CD14-positive monocyte (primary cell): ENCODE results near the gene HNF1B. TPM values are rescaled to one million over a fixed set of nuclear protein-coding genes. Genes with fewer than 3 reads are reported as not detected.

Experiments used
- DNase-seq, 3 donors: peaks; one replicate each; pipeline ENCODE4 v3.0.0-alpha.2; 2011 to 2022
- H2AFZ ChIP-seq: 2 replicates; pipeline ENCODE4 v1.6.0; 2012; ENCODE audit warnings: mild to moderate bottlenecking, low read depth, low read length, inconsistent platforms; ENCODE audit not compliant: insufficient read depth, poor library complexity, severe bottlenecking
- H3K27ac ChIP-seq, 2 donors: 1 replicate in 1 of 2; 2 replicates in 1 of 2; pipeline ENCODE4 v1.5.1; 2012 to 2013; ENCODE audit warnings: low read length in 2 of 2, control low read depth in 1 of 2, inconsistent platforms in 1 of 2, low read depth in 1 of 2, mild to moderate bottlenecking in 1 of 2
- H3K27me3 ChIP-seq, 2 donors: one replicate each; pipeline versions ENCODE4 v1.6.0 to v1.6.1; 2011 to 2013; ENCODE audit warnings: low read length in 2 of 2; ENCODE audit not compliant: control insufficient read depth in 2 of 2, insufficient read depth in 2 of 2
- H3K36me3 ChIP-seq, 2 donors: replicated peaks in 1 of 2; 1 replicate in 1 of 2; 2 replicates in 1 of 2; pipeline versions ENCODE4 v1.5.1 to v1.6.1; 2012 to 2013; ENCODE audit warnings: low read length in 2 of 2, control low read depth in 1 of 2, inconsistent platforms in 1 of 2, mild to moderate bottlenecking in 1 of 2; ENCODE audit not compliant: insufficient read depth in 2 of 2, control insufficient read depth in 1 of 2
- H3K4me1 ChIP-seq, 2 donors: 1 replicate in 1 of 2; 2 replicates in 1 of 2; pipeline versions ENCODE4 v1.5.1 to v1.6.1; 2012 to 2013; ENCODE audit warnings: low read length in 2 of 2, control low read depth in 1 of 2, inconsistent platforms in 1 of 2, mild to moderate bottlenecking in 1 of 2, moderate library complexity in 1 of 2; ENCODE audit not compliant: insufficient read depth in 2 of 2, control insufficient read depth in 1 of 2
- H3K4me2 ChIP-seq: replicated peaks from 2 replicates; pipeline ENCODE3; 2012; ENCODE audit warnings: low read length, moderate library complexity, mild to moderate bottlenecking; ENCODE audit not compliant: poor library complexity, severe bottlenecking; ENCODE audit errors: extremely low read depth
- H3K4me3 ChIP-seq, 3 experiments: fragments of 200-600 bp in 1 of 3; sonication (generic) in 1 of 3; replicated peaks in 1 of 3; 1 replicate in 2 of 3; 2 replicates in 1 of 3; pipeline ENCODE4 v1.5.1; 2011 to 2013; ENCODE audit warnings: low read length in 3 of 3, mild to moderate bottlenecking in 3 of 3, control low read depth in 2 of 3, low read depth in 2 of 3, inconsistent platforms in 1 of 3, moderate library complexity in 1 of 3
- H3K79me2 ChIP-seq: 2 replicates; pipeline ENCODE4 v1.6.0; 2012; ENCODE audit warnings: mild to moderate bottlenecking, control low read depth, inconsistent platforms, low read length, moderate library complexity; ENCODE audit not compliant: insufficient read depth
- H3K9ac ChIP-seq: 2 replicates; pipeline ENCODE4 v1.6.0; 2017; ENCODE audit warnings: low read length, mild to moderate bottlenecking; ENCODE audit not compliant: insufficient read depth, poor library complexity, severe bottlenecking
- H3K9me3 ChIP-seq, 2 donors: replicated peaks in 1 of 2; 1 replicate in 1 of 2; 2 replicates in 1 of 2; pipeline versions ENCODE4 v1.5.1 to v1.6.1; 2012 to 2013; ENCODE audit warnings: low read length in 2 of 2, control low read depth in 1 of 2; ENCODE audit not compliant: control insufficient read depth in 1 of 2, insufficient read depth in 1 of 2
- H4K20me1 ChIP-seq: 2 replicates; pipeline ENCODE4 v1.6.0; 2012; ENCODE audit warnings: mild to moderate bottlenecking, low read length, control low read depth, moderate library complexity; ENCODE audit not compliant: insufficient read depth
- H3K27ac Mint-ChIP-seq, 7 donors: one replicate each; pipeline ENCODE4 v1.8.0; 2020; ENCODE audit warnings: mild to moderate bottlenecking in 7 of 7, mixed read lengths in 7 of 7, moderate library complexity in 6 of 7, inconsistent platforms in 2 of 7
- H3K27me3 Mint-ChIP-seq, 3 donors: one replicate each; pipeline ENCODE4 v1.8.0; 2021 to 2022; ENCODE audit warnings: low read depth in 3 of 3, mild to moderate bottlenecking in 3 of 3, mixed read lengths in 3 of 3, moderate library complexity in 3 of 3, inconsistent platforms in 1 of 3
- H3K36me3 Mint-ChIP-seq, 2 donors: one replicate each; pipeline ENCODE4 v1.8.0; 2020; ENCODE audit warnings: mixed read lengths in 2 of 2, inconsistent platforms in 1 of 2, mild to moderate bottlenecking in 1 of 2
- H3K4me1 Mint-ChIP-seq: one replicate; pipeline ENCODE4 v1.8.0; 2020; ENCODE audit warnings: mild to moderate bottlenecking, mixed read lengths
- H3K4me3 Mint-ChIP-seq, 2 donors: one replicate each; pipeline ENCODE4 v1.8.0; 2020; ENCODE audit warnings: mild to moderate bottlenecking in 2 of 2, mixed read lengths in 2 of 2, moderate library complexity in 1 of 2
- H3K9me3 Mint-ChIP-seq, 7 donors: one replicate each; pipeline ENCODE4 v1.8.0; 2020 to 2022; ENCODE audit warnings: mixed read lengths in 7 of 7, mild to moderate bottlenecking in 6 of 7, moderate library complexity in 6 of 7, inconsistent platforms in 2 of 7
- WGBS: methylation state at CpG from one replicate; pipeline ENCODE4 v1.1.5; 2013; ENCODE audit warnings: missing lambda C conversion rate; ENCODE audit not compliant: insufficient coverage; 5-methylcytosine and 5-hydroxymethylcytosine counted together
- intact Hi-C, 2 donors: fragments of 100-400 bp; cut with micrococcal nuclease; formaldehyde crosslinking; loops; one replicate each; pipeline versions ENCODE4 v1.15.0 to v1.15.1; 2023
- polyA plus RNA-seq, 3 donors: library from polyadenylated mRNA; depleted of rRNA in 1 of 3; unstranded in 2 of 3; stranded (reverse) in 1 of 3; fragments of 300-500 nt in 2 of 3; fragments of >200 nt in 1 of 3; fragmentation: Illumina TruSeq in 2 of 3; gene quantifications; 1 replicate in 2 of 3; 2 replicates in 1 of 3; pipeline ENCODE4 v1.2.3, GENCODE V29; 2012 to 2021
- TF ChIP-seq, protein P1 (sequence below): fragments of 200-600 bp; IDR thresholded peaks from one replicate; pipeline ENCODE4 v1.8.0; 2022; ENCODE audit warnings: antibody characterized with exemption, mild to moderate bottlenecking

Gene HNF1B
- polyA plus RNA-seq, 3 donors, result not detected

DNA sequence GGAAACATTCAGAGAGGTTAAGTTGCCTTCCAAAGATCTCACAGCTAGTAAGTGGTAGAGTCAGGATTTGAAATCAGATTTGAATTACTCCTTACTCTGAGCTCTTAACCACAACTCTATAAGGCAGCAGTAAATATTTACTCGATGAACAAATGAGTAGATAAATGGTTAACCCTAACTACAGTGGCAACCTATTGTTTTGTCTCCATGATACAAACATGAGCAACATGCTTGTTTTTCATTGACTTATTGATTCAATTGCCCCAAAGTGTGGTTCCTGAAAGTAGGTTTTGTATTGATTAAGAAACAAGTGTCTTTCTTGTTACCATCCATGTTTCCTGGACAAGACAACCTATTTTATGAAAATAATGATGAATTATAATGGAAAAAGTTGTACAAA, 66.8 kb downstream of the HNF1B start:
- Histone ChIP-seq H3K36me3 (no peaks in the 10 kb centered on the region), H3K27ac (no peak overlapping the region), H2AFZ (no peak overlapping the region), H4K20me1 (no peaks in the 10 kb centered on the region), H3K27me3 (peaks cover 0 to 4% of the 10 kb centered on the region in 2 donors), H3K9me3 (no peaks in the 10 kb centered on the region), H3K4me2 (no peak overlapping the region), H3K79me2 (no peaks in the 10 kb centered on the region), H3K9ac (no peak overlapping the region), H3K4me3 (no peak overlapping the region), H3K4me1 (no peaks in the 10 kb centered on the region)
- peaks cover 0 to 5% (median 4%) of the 10 kb centered on the region in 3 donors for H3K27me3 Mint-ChIP-seq
- no peaks in the 10 kb centered on the region for H3K4me1 Mint-ChIP-seq
- H3K4me3 Mint-ChIP-seq, result no peak overlapping the region
- H3K36me3 Mint-ChIP-seq, result no peaks in the 10 kb centered on the region
- TF ChIP-seq, protein P1, sequence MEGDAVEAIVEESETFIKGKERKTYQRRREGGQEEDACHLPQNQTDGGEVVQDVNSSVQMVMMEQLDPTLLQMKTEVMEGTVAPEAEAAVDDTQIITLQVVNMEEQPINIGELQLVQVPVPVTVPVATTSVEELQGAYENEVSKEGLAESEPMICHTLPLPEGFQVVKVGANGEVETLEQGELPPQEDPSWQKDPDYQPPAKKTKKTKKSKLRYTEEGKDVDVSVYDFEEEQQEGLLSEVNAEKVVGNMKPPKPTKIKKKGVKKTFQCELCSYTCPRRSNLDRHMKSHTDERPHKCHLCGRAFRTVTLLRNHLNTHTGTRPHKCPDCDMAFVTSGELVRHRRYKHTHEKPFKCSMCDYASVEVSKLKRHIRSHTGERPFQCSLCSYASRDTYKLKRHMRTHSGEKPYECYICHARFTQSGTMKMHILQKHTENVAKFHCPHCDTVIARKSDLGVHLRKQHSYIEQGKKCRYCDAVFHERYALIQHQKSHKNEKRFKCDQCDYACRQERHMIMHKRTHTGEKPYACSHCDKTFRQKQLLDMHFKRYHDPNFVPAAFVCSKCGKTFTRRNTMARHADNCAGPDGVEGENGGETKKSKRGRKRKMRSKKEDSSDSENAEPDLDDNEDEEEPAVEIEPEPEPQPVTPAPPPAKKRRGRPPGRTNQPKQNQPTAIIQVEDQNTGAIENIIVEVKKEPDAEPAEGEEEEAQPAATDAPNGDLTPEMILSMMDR, result no peak
- DNase-seq, result no peak
- H3K27ac Mint-ChIP-seq, result no peak overlapping the region
- peaks cover 2 to 8% (median 4%) of the 10 kb centered on the region in 7 donors for H3K9me3 Mint-ChIP-seq
- WGBS, result no CpG with 5 or more reads among the region's 1 CpG
- intact Hi-C loops, result no loop called here

DNA sequence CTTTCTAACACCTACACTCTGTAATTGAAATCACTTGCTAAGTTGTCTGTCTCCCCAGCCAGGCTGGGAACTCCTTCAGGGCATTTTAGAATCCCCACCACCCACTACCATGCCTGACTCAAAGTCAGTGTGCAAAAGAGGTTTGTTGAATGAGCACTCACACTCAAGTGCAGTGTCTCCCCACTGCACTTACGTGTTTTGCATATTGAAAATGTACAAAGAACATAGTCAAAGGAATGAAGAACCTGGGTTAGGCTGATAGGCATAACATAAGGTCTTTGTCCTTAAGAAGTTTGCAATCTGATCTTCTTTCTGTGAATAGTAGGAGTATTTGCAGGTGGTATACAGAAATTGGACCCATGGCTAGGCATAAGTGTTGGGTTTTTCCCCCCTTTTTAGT, 67.8 kb downstream of the HNF1B start:
- WGBS, result 80% methylated on average over 1 of the region's 1 CpG
- Mint-ChIP-seq H3K36me3 (no peaks in the 10 kb centered on the region), H3K4me3 (no peak overlapping the region), H3K27ac (no peak overlapping the region), H3K9me3 (peaks cover under 1 to 7% (median 4%) of the 10 kb centered on the region in 7 donors), H3K4me1 (no peaks in the 10 kb centered on the region), H3K27me3 (peaks cover 0 to 5% (median 4%) of the 10 kb centered on the region in 3 donors)
- Histone ChIP-seq H2AFZ (no peak overlapping the region), H3K9ac (no peak overlapping the region), H4K20me1 (no peaks in the 10 kb centered on the region), H3K36me3 (no peaks in the 10 kb centered on the region), H3K79me2 (no peaks in the 10 kb centered on the region), H3K4me2 (no peak overlapping the region), H3K27me3 (peaks cover 0 to 4% of the 10 kb centered on the region in 2 donors), H3K4me3 (no peak overlapping the region), H3K4me1 (no peaks in the 10 kb centered on the region), H3K9me3 (no peaks in the 10 kb centered on the region), H3K27ac (no peak overlapping the region)
- intact Hi-C loops, result no loop called here
- TF ChIP-seq, protein P1, result no peak
- DNase-seq, result no peak
